Ovary (tissue), 9 donors: ENCODE data around the gene SUGCT. TPM values are rescaled to one million over a fixed set of nuclear protein-coding genes. Genes with fewer than 3 reads are reported as not detected.

Source experiments
- DNase-seq, 5 donors: peaks; one replicate each; pipeline ENCODE4 v3.0.0-alpha.2; 2019 to 2020
- H3K27ac ChIP-seq, 2 donors: fragments of 200-600 bp; one replicate each; pipeline versions ENCODE4 v1.5.1 to v1.8.0; 2019 to 2022
- H3K27me3 ChIP-seq: fragments of 200-600 bp; one replicate; pipeline ENCODE4 v1.8.0; 2022
- H3K36me3 ChIP-seq: fragments of 200-600 bp; sonication (generic); one replicate; pipeline ENCODE4 v1.5.1; 2019
- H3K4me1 ChIP-seq: one replicate; pipeline ENCODE4 v1.8.1; 2013; ENCODE audit warnings: mild to moderate bottlenecking, moderate library complexity; ENCODE audit not compliant: insufficient read depth
- H3K4me3 ChIP-seq: fragments of 200-600 bp; sonication (generic); one replicate; pipeline ENCODE4 v1.5.1; 2017
- H3K9me3 ChIP-seq, 2 donors: fragments of 200-600 bp in 1 of 2; sonication (generic) in 1 of 2; one replicate each; pipeline versions ENCODE4 v1.5.1 to v1.8.1; 2013 to 2019; ENCODE audit warnings: mild to moderate bottlenecking in 1 of 2, moderate library complexity in 1 of 2
- EP300 ChIP-seq: sonication (generic); formaldehyde crosslinking; IDR thresholded peaks from one replicate; pipeline ENCODE4 v1.6.1; 2017; ENCODE audit warnings: antibody characterized with exemption
- POLR2A ChIP-seq: fragments of 450-650 bp; IDR thresholded peaks from one replicate; pipeline ENCODE4 v1.6.1; 2017; ENCODE audit warnings: antibody characterized with exemption, mild to moderate bottlenecking, moderate library complexity
- WGBS, 3 donors: extraction: QIAGEN DNeasy Blood & Tissue Kit in 1 of 3; methylation state at CpG; one replicate each; pipeline versions ENCODE4 v1.1.5 to v1.1.7; 2013 to 2017; 5-methylcytosine and 5-hydroxymethylcytosine counted together
- intact Hi-C, 4 donors: fragments of 100-400 bp; cut with DNase I; formaldehyde crosslinking; loops; one replicate each; pipeline versions ENCODE4 v1.11.0 to v1.15.1; 2022 to 2023
- polyA plus RNA-seq, 2 donors: library from polyadenylated mRNA; stranded (reverse); fragments of 200-250 nt in 1 of 2; fragments of 350-450 nt in 1 of 2; fragmentation: Illumina TruSeq in 1 of 2; extraction: RNeasy Lipid Tissue Mini Kit (QIAGEN cat#74804) in 1 of 2; gene quantifications; one replicate each; pipeline ENCODE4 v1.2.3, GENCODE V29; 2013 to 2014
- total RNA-seq, 7 donors: library from RNA; depleted of rRNA in 2 of 7; stranded (reverse); fragments of >200 nt in 2 of 7; fragmentation: NEBNext Ultra II Directional in 3 of 7; extraction: Animal tissue kit (Norgen Biotek cat#: 25700) in 3 of 7; gene quantifications; one replicate each; pipeline versions ENCODE4 v1.1.0 to v1.2.4, GENCODE V29; 2016 to 2023
- TF ChIP-seq, protein P1 (sequence below), 3 donors: fragments of 450-650 bp in 2 of 3; fragments of 200-600 bp in 1 of 3; IDR thresholded peaks; one replicate each; pipeline versions ENCODE4 v1.5.1 to v1.8.0; 2016 to 2022; ENCODE audit warnings: antibody characterized with exemption in 3 of 3, mild to moderate bottlenecking in 1 of 3
- donor health status: DM: no; HTN: no; CAD: no; lungs with moderate emphysema.
- donor health status: DM: no; HTN: no; CAD: no.
- donor health status: Bipolar disorder and iron deficiency.
- donor health status: DM: yes; HTN: yes; CAD: no.
- donor health status: DM: no; HTN: no; CAD: no.
- donor health status: DM: yes; HTN: yes; CAD: no.

Gene SUGCT
- total and polyA plus RNA-seq, 9 donors, result 3.4 to 9.3 (median 7.8) TPM

DNA sequence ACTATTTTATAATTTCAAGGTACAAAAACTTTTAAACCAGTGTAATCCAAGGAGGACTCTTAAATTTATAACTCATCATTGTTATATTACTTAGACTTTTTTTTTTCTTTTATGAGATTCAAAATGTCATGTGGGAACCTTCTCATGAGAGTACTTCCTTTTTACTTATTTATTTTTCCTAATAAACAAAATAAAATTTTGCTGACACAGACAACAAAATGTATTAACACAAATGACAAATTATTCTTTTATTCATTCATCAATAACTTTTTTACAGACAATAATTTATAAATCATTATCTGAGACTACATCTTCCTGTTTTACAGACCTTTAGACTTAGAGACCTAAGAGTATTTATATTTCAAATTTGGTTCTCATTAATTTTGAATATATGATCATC lies 706.2 kb downstream of the SUGCT start:
- Histone ChIP-seq H3K4me1 (no peaks in the 10 kb centered on the region), H3K36me3 (no peaks in the 10 kb centered on the region), H3K9me3 (no peaks in the 10 kb centered on the region), H3K27me3 (no peaks in the 10 kb centered on the region), H3K27ac (no peak overlapping the region), H3K4me3 (no peak overlapping the region)
- no peak for DNase-seq
- TF ChIP-seq POLR2A (no peak), EP300 (no peak)
- TF ChIP-seq, protein P1, sequence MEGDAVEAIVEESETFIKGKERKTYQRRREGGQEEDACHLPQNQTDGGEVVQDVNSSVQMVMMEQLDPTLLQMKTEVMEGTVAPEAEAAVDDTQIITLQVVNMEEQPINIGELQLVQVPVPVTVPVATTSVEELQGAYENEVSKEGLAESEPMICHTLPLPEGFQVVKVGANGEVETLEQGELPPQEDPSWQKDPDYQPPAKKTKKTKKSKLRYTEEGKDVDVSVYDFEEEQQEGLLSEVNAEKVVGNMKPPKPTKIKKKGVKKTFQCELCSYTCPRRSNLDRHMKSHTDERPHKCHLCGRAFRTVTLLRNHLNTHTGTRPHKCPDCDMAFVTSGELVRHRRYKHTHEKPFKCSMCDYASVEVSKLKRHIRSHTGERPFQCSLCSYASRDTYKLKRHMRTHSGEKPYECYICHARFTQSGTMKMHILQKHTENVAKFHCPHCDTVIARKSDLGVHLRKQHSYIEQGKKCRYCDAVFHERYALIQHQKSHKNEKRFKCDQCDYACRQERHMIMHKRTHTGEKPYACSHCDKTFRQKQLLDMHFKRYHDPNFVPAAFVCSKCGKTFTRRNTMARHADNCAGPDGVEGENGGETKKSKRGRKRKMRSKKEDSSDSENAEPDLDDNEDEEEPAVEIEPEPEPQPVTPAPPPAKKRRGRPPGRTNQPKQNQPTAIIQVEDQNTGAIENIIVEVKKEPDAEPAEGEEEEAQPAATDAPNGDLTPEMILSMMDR (IDR thresholded peaks at IDR 0.05), result no peak
- intact Hi-C loops, result no loop called here

DNA sequence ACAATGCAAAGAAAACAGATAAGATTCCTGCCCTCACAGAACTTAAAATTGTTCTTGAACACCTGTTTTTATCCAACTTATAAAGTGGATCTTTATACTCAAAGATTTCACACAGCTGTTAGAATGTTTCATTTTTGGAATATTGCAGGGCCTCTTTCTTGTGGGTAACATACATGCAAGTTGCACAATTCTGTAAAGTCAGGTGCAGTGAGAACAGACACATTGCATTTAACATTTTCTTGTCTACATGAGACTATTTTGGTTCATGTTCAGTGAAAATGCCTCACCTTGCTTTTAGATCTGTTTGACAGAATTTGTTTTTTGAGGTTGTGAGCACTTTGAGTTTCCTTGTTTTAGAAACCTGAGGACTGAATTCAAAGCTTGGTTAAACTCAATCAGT lies 707.8 kb downstream of the SUGCT start:
- TF ChIP-seq POLR2A (no peak), EP300 (no peak)
- TF ChIP-seq, protein P1 (IDR thresholded peaks at IDR 0.05), result no peak
- DNase-seq, result no peak
- Histone ChIP-seq H3K27me3 (no peaks in the 10 kb centered on the region), H3K4me3 (no peak overlapping the region), H3K9me3 (no peaks in the 10 kb centered on the region), H3K4me1 (no peaks in the 10 kb centered on the region), H3K36me3 (no peaks in the 10 kb centered on the region), H3K27ac (no peak overlapping the region)
- intact Hi-C loops, result no loop called here

DNA sequence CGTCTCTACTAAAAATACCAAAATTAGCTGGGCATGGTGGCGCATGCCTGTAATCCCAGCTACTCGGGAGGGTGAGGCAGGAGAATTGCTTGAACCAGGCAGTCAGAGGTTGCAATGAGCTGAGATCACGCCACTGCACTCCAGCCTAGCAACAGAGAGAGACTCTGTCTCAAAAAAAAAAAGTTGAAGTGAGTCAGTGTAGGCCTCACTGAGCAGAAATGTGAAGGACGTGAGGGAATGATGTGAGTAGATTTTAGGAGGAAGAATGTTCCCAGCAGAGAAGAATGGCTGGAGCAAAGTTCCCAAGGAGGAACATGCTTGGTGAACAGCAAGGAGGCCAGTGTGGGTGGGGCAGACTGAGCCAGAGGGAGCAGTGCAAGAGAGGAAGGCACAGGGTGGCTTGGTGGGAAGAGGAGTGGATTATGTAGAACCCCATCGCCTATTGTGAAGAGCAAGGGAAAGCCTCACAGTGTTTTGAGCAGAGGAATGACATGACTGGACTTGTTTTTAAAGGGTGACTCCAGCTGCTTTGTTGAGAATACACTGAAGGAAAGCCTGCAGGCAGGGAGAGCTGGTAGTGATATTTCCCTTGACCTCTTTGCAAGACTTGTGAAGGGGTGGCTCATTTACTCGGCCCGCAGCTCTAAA lies 708.7 kb downstream of the SUGCT start:
- Histone ChIP-seq H3K4me1 (no peaks in the 10 kb centered on the region), H3K27me3 (no peaks in the 10 kb centered on the region), H3K4me3 (no peak overlapping the region), H3K9me3 (no peaks in the 10 kb centered on the region), H3K27ac (no peak overlapping the region), H3K36me3 (no peaks in the 10 kb centered on the region)
- TF ChIP-seq, protein P1 (IDR thresholded peaks at IDR 0.05), result no peak
- TF ChIP-seq EP300 (no peak), POLR2A (no peak)
- no peak for DNase-seq
- intact Hi-C loops, result no loop called here
- 90 to 95% (median 93%) methylated on average over 8 of the region's 8 CpGs for WGBS, 3 donors

DNA sequence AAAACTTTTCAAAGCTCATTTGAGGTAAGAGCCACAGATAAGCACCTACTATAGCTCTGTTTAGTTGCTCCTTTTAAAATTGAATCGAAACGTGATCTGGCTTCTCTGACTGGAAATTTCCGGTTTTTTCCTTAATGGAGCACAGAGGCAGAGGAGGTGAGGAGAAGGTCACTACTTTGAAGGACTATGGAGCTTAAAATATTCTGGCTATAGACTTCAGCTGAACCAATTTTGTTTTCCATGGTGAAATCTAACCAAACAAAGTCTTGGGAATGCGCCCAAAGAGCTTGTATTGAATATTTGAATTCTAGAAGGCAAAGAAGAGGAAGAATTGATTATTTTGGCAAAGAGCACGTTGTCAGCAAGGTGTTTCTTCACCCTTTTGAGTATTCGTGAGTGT lies 711.1 kb downstream of the SUGCT start:
- Histone ChIP-seq H3K27ac (no peak overlapping the region), H3K36me3 (no peaks in the 10 kb centered on the region), H3K27me3 (no peaks in the 10 kb centered on the region), H3K4me1 (no peaks in the 10 kb centered on the region), H3K9me3 (no peaks in the 10 kb centered on the region), H3K4me3 (no peak overlapping the region)
- TF ChIP-seq EP300, result no peak
- no peak for TF ChIP-seq POLR2A
- TF ChIP-seq, protein P1 (IDR thresholded peaks at IDR 0.05), result no peak
- WGBS, 3 donors, result 56 to 65% (median 61%) methylated on average over 6 of the region's 6 CpGs
- intact Hi-C loops, result no loop called here
- DNase-seq, result no peak
